ENCODE results near the gene CACYBP. TPM values are rescaled to one million over a fixed set of nuclear protein-coding genes. Genes with fewer than 3 reads are reported as not detected.

CACYBP gene
- total and polyA plus RNA-seq, 2 of the 13 experiments (the other 11 are each of a cell fraction or from before 2014, with no cell fraction given): 18.4 to 183 TPM

DNA sequence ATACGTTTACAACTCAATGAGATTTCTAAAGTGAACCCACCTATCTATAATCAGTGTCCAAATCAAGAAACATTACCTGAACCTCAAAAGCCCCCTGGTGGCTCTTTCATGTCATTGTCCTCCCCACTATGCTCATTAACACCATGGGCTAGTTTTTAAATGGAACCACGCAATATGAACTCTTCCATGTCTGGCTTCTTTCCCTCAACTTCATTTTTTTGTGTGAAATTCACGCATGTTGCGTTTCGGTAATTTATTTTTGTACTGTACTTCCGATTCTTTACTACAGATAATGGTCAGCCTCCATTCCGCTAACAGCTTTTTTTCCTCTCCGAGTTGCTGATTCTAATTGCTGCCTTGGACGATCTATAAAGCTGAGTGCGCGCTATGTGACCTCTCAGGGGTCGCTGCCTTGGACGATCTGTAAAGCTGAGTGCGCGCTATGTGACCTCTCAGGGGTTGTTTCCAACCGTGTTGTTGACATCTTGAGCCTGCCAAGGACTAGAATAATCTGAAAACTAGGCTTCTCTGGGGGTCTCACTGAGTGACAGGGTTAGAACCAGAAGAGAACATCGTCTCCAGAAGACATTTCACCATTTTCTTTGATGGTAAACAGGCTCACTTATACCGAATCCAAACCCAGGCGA is 1.1 kb upstream of the CACYBP start (continued):
- TF ChIP-seq ZNF274 (CRISPR knock-in tag; IDR thresholded peaks at IDR 0.05): no peak
- no peak for TF ChIP-seq PPARG (CRISPR knock-in tag; conservative IDR thresholded peaks at IDR 0.05)
- no peak for TF ChIP-seq NFE2L1 (CRISPR knock-in tag; IDR thresholded peaks at IDR 0.05; ENCODE audit: borderline replicate concordance)
- TF ChIP-seq TCF7L2 (IDR thresholded peaks at IDR 0.05; ENCODE audit: low read depth, low read length): no peak
- TF ChIP-seq NCOA1 (CRISPR knock-in tag; IDR thresholded peaks at IDR 0.05): no peak
- TF ChIP-seq YEATS2 (CRISPR knock-in tag; IDR thresholded peaks at IDR 0.05; ENCODE audit: borderline replicate concordance): no peak
- TF ChIP-seq YEATS4 (CRISPR knock-in tag; IDR thresholded peaks at IDR 0.05; ENCODE audit: borderline replicate concordance): 0 out of 2 replicates have a peak, but pooled peaks have one; percentile 24
- no peak for TF ChIP-seq BORCS8-MEF2B (CRISPR knock-in tag; IDR thresholded peaks at IDR 0.05)
- TF ChIP-seq, protein P1, sequence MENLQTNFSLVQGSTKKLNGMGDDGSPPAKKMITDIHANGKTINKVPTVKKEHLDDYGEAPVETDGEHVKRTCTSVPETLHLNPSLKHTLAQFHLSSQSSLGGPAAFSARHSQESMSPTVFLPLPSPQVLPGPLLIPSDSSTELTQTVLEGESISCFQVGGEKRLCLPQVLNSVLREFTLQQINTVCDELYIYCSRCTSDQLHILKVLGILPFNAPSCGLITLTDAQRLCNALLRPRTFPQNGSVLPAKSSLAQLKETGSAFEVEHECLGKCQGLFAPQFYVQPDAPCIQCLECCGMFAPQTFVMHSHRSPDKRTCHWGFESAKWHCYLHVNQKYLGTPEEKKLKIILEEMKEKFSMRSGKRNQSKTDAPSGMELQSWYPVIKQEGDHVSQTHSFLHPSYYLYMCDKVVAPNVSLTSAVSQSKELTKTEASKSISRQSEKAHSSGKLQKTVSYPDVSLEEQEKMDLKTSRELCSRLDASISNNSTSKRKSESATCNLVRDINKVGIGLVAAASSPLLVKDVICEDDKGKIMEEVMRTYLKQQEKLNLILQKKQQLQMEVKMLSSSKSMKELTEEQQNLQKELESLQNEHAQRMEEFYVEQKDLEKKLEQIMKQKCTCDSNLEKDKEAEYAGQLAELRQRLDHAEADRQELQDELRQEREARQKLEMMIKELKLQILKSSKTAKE (CRISPR knock-in tag; IDR thresholded peaks at IDR 0.05; ENCODE audit: borderline replicate concordance): no peak
- TF ChIP-seq, protein P2, sequence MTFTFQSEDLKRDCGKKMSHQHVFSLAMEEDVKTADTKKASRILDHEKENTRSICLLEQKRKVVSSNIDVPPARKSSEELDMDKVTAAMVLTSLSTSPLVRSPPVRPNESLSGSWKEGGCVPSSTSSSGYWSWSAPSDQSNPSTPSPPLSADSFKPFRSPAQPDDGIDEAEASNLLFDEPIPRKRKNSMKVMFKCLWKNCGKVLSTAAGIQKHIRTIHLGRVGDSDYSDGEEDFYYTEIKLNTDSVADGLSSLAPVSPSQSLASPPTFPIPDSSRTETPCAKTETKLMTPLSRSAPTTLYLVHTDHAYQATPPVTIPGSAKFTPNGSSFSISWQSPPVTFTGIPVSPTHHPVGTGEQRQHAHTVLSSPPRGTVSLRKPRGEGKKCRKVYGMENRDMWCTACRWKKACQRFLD (CRISPR knock-in tag; IDR thresholded peaks at IDR 0.05; ENCODE audit: borderline replicate concordance): no peak
- no peak for TF ChIP-seq ZNF496 (CRISPR knock-in tag; IDR thresholded peaks at IDR 0.05; ENCODE audit: insufficient replicate concordance)
- TF ChIP-seq KAT7 (CRISPR knock-in tag; IDR thresholded peaks at IDR 0.05; ENCODE audit: borderline replicate concordance): no peak
- TF ChIP-seq ZBTB42 (CRISPR knock-in tag; IDR thresholded peaks at IDR 0.05): no peak
- TF ChIP-seq, protein P3, sequence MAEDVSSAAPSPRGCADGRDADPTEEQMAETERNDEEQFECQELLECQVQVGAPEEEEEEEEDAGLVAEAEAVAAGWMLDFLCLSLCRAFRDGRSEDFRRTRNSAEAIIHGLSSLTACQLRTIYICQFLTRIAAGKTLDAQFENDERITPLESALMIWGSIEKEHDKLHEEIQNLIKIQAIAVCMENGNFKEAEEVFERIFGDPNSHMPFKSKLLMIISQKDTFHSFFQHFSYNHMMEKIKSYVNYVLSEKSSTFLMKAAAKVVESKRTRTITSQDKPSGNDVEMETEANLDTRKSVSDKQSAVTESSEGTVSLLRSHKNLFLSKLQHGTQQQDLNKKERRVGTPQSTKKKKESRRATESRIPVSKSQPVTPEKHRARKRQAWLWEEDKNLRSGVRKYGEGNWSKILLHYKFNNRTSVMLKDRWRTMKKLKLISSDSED (CRISPR knock-in tag; IDR thresholded peaks at IDR 0.05): no peak
- TF ChIP-seq, protein P4, sequence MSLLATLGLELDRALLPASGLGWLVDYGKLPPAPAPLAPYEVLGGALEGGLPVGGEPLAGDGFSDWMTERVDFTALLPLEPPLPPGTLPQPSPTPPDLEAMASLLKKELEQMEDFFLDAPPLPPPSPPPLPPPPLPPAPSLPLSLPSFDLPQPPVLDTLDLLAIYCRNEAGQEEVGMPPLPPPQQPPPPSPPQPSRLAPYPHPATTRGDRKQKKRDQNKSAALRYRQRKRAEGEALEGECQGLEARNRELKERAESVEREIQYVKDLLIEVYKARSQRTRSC (CRISPR knock-in tag; IDR thresholded peaks at IDR 0.05; ENCODE audit: low read depth): no peak
- no peak for TF ChIP-seq WIZ (CRISPR knock-in tag; IDR thresholded peaks at IDR 0.05)
- TF ChIP-seq RFX5 (IDR thresholded peaks at IDR 0.05; ENCODE audit: low read depth, low read length): no peak
- no peak for TF ChIP-seq ATF1 (CRISPR knock-in tag; IDR thresholded peaks at IDR 0.05)
- TF ChIP-seq, protein P5, sequence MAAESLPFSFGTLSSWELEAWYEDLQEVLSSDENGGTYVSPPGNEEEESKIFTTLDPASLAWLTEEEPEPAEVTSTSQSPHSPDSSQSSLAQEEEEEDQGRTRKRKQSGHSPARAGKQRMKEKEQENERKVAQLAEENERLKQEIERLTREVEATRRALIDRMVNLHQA (CRISPR knock-in tag; IDR thresholded peaks at IDR 0.05): no peak
- TF ChIP-seq, protein P6, sequence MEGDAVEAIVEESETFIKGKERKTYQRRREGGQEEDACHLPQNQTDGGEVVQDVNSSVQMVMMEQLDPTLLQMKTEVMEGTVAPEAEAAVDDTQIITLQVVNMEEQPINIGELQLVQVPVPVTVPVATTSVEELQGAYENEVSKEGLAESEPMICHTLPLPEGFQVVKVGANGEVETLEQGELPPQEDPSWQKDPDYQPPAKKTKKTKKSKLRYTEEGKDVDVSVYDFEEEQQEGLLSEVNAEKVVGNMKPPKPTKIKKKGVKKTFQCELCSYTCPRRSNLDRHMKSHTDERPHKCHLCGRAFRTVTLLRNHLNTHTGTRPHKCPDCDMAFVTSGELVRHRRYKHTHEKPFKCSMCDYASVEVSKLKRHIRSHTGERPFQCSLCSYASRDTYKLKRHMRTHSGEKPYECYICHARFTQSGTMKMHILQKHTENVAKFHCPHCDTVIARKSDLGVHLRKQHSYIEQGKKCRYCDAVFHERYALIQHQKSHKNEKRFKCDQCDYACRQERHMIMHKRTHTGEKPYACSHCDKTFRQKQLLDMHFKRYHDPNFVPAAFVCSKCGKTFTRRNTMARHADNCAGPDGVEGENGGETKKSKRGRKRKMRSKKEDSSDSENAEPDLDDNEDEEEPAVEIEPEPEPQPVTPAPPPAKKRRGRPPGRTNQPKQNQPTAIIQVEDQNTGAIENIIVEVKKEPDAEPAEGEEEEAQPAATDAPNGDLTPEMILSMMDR (CRISPR knock-in tag; IDR thresholded peaks at IDR 0.05): peak; percentile 75
- TF ChIP-seq SP140L (CRISPR knock-in tag; IDR thresholded peaks at IDR 0.05; ENCODE audit: borderline replicate concordance): no peak
- no peak for TF ChIP-seq TBX2 (CRISPR knock-in tag; IDR thresholded peaks at IDR 0.05; ENCODE audit: borderline replicate concordance)
- no peak for TF ChIP-seq ZNF746 (CRISPR knock-in tag; IDR thresholded peaks at IDR 0.05)
- TF ChIP-seq ZNF678 (CRISPR knock-in tag; IDR thresholded peaks at IDR 0.05): no peak

Data from HepG2 (cell line).